BLaER1 treated with 17β-estradiol and CSF1 and Interleukin-3, amounts not matched to agents 10 nM and 100 nM (cell line): ENCODE results near the gene USP6NL.

Experiments
- H3K27ac ChIP-seq, 11 experiments: shearing (Covaris generic); formaldehyde crosslinking; 2 replicates each; pipeline ENCODE4 v1.8.1; 2022
- H3K27me3 ChIP-seq, 11 experiments: shearing (Covaris generic); formaldehyde crosslinking; 2 replicates each; pipeline ENCODE4 v1.8.1; 2022
- H3K36me3 ChIP-seq, 11 experiments: shearing (Covaris generic); formaldehyde crosslinking; 2 replicates each; pipeline ENCODE4 v1.8.1; 2022
- H3K4me1 ChIP-seq, 10 experiments: shearing (Covaris generic); formaldehyde crosslinking; 2 replicates each; pipeline ENCODE4 v1.8.1; 2022
- H3K4me2 ChIP-seq, 11 experiments: shearing (Covaris generic); formaldehyde crosslinking; 2 replicates each; pipeline ENCODE4 v1.8.1; 2022
- H3K4me3 ChIP-seq, 10 experiments: shearing (Covaris generic); formaldehyde crosslinking; 2 replicates each; pipeline ENCODE4 v1.8.1; 2022
- H3K9ac ChIP-seq, 11 experiments: shearing (Covaris generic); formaldehyde crosslinking; 2 replicates each; pipeline ENCODE4 v1.8.1; 2022
- H3K9me3 ChIP-seq, 11 experiments: shearing (Covaris generic); formaldehyde crosslinking; replicated peaks in 1 of 11; 2 replicates each; pipeline ENCODE4 v1.8.1; 2022
- H4K20me1 ChIP-seq, 11 experiments: shearing (Covaris generic); formaldehyde crosslinking; 2 replicates each; pipeline ENCODE4 v1.8.1; 2022
- Cebpa-rat ChIP-seq, 11 experiments: shearing (Covaris generic); IDR thresholded peaks; 2 replicates each; pipeline ENCODE4 v1.8.1; 2022

Gene USP6NL

DNA sequence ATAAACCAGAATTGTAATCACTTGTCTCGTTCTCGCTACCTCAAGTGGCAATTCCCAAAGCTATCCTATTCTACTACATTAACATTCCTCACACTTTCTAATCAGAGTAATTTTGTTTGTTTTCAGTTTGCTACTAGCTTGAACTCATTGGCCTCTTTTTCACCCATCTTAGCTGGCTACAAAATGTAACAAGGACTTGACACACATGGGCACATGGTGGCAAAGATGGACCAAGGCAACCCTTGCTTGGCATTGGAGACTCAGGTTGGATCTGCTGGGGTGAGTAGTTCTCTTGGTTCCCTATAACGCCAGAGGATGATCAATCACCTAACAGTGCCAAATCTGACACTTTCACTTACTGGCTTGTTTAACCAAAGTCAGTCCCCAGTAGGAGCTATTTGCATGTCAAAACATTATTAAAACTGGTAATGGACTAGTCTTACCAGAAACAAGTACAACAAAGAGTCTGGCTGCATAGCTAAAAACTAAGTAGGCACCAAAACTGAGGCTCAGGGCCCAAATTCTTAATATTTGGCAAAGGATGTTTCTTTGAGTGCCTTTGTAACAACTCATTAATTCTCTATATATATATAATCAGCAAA lies 1.9 kb downstream of the USP6NL start:
- H3K9ac ChIP-seq, result peak overlapping the region in 10 of 11 experiments; percentile 10 to 97 (median 95); a peak in 13 of 22 replicates
- peak overlapping the region; percentile 84 to 98 (median 93); a peak in 17 of 20 replicates for H3K4me3 ChIP-seq
- TF ChIP-seq Cebpa-rat (IDR thresholded peaks at IDR 0.05), result no peak
- peaks cover 0 to 32% (median 12%) of the 10 kb centered on the region in 11 experiments; a peak in 10 of 22 replicates for H4K20me1 ChIP-seq
- no peaks in the 10 kb centered on the region for H3K27me3 ChIP-seq
- peak overlapping the region in 8 of 11 experiments; percentile 18 to 96 (median 94); a peak in 14 of 22 replicates for H3K27ac ChIP-seq
- peaks cover 0 to 23% (median 10%) of the 10 kb centered on the region in 11 experiments; a peak in 8 of 22 replicates for H3K9me3 ChIP-seq
- H3K4me2 ChIP-seq, result peak overlapping the region; percentile 71 to 92 (median 82)
- peaks cover 0 to 7% (median 0%) of the 10 kb centered on the region in 11 experiments; a peak in 5 of 22 replicates for H3K36me3 ChIP-seq
- peaks cover 34 to 49% (median 39%) of the 10 kb centered on the region in 10 experiments for H3K4me1 ChIP-seq

DNA sequence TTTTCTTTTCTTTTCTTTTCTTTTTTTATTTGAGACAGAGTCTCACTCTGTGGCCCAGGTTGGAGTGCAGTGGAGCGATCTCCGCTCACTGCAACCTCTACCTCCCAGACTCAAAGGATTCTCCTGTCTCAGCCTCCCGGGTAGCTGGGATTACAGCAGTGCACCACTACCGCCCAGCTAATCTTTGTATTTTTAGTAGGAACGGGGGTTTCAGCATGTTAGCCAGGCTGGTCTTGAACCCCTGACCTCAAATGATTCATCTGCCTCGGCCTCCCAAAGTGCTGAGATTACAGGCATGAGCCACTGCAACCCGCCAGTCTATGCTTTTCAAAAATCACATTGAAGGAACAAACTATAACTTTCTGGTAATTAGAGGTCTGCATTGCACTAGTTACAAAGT lies 2.4 kb downstream of the USP6NL start:
- Histone ChIP-seq H3K9ac (no peak overlapping the region), H3K4me3 (peak overlapping the region in 6 of 10 experiments; percentile 84 to 98 (median 94); a peak in 5 of 20 replicates), H3K4me1 (peaks cover 34 to 54% (median 41%) of the 10 kb centered on the region in 10 experiments), H3K4me2 (peak overlapping the region; percentile 71 to 92 (median 82)), H4K20me1 (peaks cover 0 to 36% (median 13%) of the 10 kb centered on the region in 11 experiments; a peak in 10 of 22 replicates), H3K27me3 (no peaks in the 10 kb centered on the region), H3K27ac (peak overlapping the region in 4 of 11 experiments; percentile 46 to 96 (median 94); a peak in 4 of 22 replicates), H3K36me3 (peaks cover 0 to 7% (median 0%) of the 10 kb centered on the region in 11 experiments; a peak in 5 of 22 replicates), H3K9me3 (peaks cover 0 to 23% (median 10%) of the 10 kb centered on the region in 11 experiments; a peak in 8 of 22 replicates)
- TF ChIP-seq Cebpa-rat (IDR thresholded peaks at IDR 0.05), result no peak

DNA sequence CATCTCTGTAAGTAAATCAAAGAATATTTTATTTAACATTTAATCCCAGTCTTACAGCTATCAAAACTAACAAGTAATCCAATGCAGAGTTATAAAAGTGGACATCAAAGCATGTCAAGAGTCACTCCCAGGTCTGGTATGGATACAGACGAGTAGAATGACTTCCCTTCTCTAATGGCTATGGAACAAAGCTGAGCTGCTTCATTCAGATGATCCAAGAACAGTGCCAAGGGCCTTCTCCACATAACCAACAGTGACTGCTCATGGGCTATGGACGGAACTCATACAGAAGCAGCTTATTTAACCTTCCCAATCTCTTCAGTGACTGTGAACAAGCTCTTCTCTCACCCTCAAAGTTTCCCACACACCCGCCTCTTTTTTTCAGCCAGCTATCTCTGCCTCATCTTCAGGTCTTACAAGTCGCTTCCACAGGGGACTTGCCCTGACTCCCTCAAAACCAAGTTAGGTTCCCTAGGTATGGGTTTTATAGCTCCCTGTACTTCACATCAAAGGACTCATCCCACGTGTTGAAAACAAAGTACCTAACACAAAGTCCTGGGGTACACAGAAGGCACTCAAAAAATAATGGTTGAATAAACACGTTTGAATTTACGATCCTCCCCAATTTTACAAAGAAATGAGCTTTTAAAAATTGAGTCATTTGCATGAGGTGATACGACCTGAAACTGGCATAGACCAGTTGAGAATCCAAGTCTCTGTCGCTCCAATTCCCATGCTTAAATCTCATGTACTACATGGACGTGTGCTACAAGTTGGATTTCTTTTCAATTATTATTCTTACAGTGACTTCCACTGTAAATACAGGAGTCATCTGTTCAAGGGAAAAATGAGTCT lies 3.1 kb downstream of the USP6NL start:
- Histone ChIP-seq H3K4me2 (peak overlapping the region; percentile 71 to 92 (median 82)), H3K9ac (no peak overlapping the region), H3K36me3 (peaks cover 0 to 7% (median 0%) of the 10 kb centered on the region in 11 experiments; a peak in 5 of 22 replicates), H3K27ac (no peak overlapping the region; a peak in 1 of 22 replicates), H3K9me3 (peaks cover 0 to 23% (median 10%) of the 10 kb centered on the region in 11 experiments; a peak in 8 of 22 replicates), H4K20me1 (peaks cover 0 to 41% (median 13%) of the 10 kb centered on the region in 11 experiments; a peak in 10 of 22 replicates), H3K4me3 (no peak overlapping the region), H3K27me3 (no peaks in the 10 kb centered on the region), H3K4me1 (peaks cover 34 to 61% (median 41%) of the 10 kb centered on the region in 10 experiments)
- TF ChIP-seq Cebpa-rat (IDR thresholded peaks at IDR 0.05), result no peak

DNA sequence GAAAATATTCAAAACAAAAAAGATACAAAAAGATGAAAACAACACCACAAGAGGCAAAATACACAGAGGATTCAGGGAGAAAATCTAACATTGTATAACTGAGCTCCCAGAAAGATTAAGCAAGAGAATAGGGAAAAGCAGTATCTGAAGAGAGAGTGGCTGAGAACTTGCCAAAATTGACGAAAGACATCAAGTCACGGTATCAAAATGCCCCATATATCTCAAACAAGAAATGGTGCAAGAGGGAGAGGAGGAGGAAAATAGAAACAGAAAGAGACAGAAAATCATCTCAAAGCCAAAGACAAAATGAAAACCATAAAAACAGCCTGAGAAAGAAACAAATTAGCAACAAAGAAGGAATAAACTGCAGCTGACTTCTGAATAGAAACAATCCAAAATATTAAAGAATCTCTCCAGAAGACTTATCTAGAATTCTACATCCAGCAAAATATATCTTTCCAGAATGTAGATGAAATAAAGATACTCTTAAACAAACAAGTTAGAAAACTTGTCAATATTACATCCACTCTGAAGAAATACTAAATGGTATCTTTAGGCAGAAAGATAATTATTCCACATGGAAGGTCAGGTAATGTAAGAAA lies 5.5 kb downstream of the USP6NL start:
- Histone ChIP-seq H3K9me3 (peaks cover 0 to 34% (median 14%) of the 10 kb centered on the region in 11 experiments; a peak in 8 of 22 replicates), H3K27me3 (no peaks in the 10 kb centered on the region), H3K27ac (peak overlapping the region in 2 of 11 experiments; percentile 43 to 47; a peak in 2 of 22 replicates), H3K36me3 (peaks cover 0 to 14% (median 7%) of the 10 kb centered on the region in 11 experiments; a peak in 8 of 22 replicates), H3K4me2 (peak overlapping the region in 2 of 11 experiments; percentile 50 to 58; a peak in 4 of 22 replicates), H3K4me3 (no peak overlapping the region), H3K4me1 (peaks cover 28 to 58% (median 36%) of the 10 kb centered on the region in 10 experiments), H4K20me1 (peaks cover 0 to 50% (median 13%) of the 10 kb centered on the region in 11 experiments; a peak in 10 of 22 replicates), H3K9ac (no peak overlapping the region)
- no peak for TF ChIP-seq Cebpa-rat (IDR thresholded peaks at IDR 0.05)

DNA sequence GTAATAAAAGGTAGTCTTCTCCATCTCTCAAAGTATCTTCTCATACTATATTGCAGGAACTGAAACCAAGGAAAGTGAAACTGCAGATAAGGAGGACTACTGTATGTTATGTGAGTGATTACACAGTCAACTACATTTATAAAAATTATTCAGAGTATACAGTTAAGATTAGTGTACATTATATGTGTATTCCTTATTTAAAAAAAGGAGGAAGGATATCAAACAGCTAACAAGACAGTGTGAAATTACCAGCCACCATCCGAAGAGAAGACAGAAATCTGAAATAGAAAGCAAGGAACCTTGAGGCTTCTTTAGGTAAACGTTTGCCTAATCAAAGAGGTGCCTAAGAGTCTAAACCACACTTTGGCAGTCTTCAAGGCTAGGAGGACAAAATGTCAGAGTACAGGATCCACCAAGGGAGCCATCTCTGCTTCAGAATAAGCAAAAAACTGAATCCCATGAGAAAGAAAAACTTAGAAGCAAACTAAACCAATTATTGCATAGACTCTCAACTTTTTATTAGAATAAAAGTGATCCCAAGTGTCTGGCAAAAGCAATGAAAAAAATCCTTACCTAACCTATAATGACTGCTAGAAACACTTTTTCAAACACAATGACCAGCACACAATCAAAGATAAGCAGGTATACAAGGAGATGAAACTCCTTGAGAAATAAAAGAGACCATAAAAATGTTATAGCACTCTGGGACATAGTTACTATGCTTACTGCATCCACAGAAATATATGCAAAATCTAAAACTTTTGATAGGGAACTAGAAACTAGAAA lies 6.4 kb downstream of the USP6NL start:
- peaks cover 30 to 64% (median 38%) of the 10 kb centered on the region in 10 experiments for H3K4me1 ChIP-seq
- H3K4me3 ChIP-seq, result peak overlapping the region in 3 of 10 experiments; percentile 6 to 32 (median 6); a peak in 2 of 20 replicates
- H3K36me3 ChIP-seq, result peaks cover 0 to 21% (median 7%) of the 10 kb centered on the region in 11 experiments; a peak in 9 of 22 replicates
- H3K4me2 ChIP-seq, result peak overlapping the region; percentile 5 to 74 (median 52); a peak in 20 of 22 replicates
- H3K27ac ChIP-seq, result peak overlapping the region in 8 of 11 experiments; percentile 28 to 62 (median 43); a peak in 13 of 22 replicates
- H3K9me3 ChIP-seq, result peaks cover 0 to 40% (median 21%) of the 10 kb centered on the region in 11 experiments; a peak in 13 of 22 replicates
- peak overlapping the region in 5 of 11 experiments; percentile 14 to 50 (median 26); a peak in 6 of 22 replicates for H3K9ac ChIP-seq
- no peaks in the 10 kb centered on the region for H3K27me3 ChIP-seq
- peaks cover 0 to 50% (median 13%) of the 10 kb centered on the region in 11 experiments; a peak in 10 of 22 replicates for H4K20me1 ChIP-seq
- no peak for TF ChIP-seq Cebpa-rat (IDR thresholded peaks at IDR 0.05)

DNA sequence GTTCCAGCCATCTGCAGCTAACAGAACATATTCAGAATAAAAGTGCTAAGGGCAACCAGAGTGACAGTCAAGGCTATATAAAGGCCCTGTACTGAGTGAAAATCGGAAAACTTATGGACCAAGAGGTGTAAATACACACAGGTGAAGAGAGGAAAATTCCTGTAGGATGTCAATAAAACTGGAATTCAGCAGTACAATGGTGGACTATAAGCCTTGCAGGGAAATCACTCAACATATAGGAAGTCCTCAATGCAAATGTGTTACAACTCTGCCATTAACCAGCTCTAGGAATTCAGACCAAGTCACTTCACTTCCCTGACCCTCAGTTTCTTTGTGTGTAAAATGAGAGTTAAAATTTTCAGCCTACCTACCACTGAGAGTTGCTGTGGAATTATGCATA lies 7.7 kb downstream of the USP6NL start:
- Histone ChIP-seq H3K9ac (no peak overlapping the region), H3K36me3 (peaks cover 0 to 22% (median 7%) of the 10 kb centered on the region in 11 experiments; a peak in 9 of 22 replicates), H4K20me1 (peaks cover 0 to 46% (median 10%) of the 10 kb centered on the region in 11 experiments; a peak in 11 of 22 replicates), H3K4me1 (peaks cover 24 to 64% (median 38%) of the 10 kb centered on the region in 10 experiments), H3K27ac (no peak overlapping the region), H3K27me3 (no peaks in the 10 kb centered on the region), H3K9me3 (peaks cover 0 to 41% (median 21%) of the 10 kb centered on the region in 11 experiments; a peak in 13 of 22 replicates), H3K4me3 (no peak overlapping the region), H3K4me2 (peak overlapping the region in 2 of 11 experiments; percentile 1 to 33; a peak in 3 of 22 replicates)
- no peak for TF ChIP-seq Cebpa-rat (IDR thresholded peaks at IDR 0.05)

DNA sequence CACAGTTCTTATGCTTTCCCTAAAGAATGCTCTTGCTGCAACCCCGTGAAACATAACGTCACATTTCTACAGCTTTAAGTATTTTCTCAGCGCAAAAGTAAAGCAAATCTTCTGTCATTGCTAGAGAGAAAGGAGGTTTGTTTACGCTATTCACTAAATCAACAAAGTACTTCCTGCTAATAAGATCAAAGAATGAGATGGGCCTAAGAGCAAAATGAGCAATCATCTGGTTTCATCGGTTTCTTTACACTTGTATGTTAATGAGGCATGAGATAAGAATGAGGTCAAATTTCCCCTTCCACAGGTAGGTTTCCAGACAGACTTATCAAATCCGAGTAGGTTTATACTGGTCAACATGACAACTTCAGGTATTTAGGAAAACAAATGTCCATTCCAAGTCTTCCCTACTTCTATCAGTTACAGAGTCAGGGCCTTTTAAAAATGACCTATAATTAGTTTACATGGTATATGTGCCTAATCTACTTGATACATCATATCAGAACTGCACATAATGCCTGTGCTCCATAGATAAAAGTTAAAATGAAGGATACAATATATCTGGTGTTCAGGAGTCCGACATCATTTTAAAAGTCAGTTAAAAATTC lies 8.4 kb downstream of the USP6NL start:
- Histone ChIP-seq H3K4me3 (no peak overlapping the region), H3K4me1 (peaks cover 16 to 59% (median 34%) of the 10 kb centered on the region in 10 experiments), H3K27me3 (no peaks in the 10 kb centered on the region), H3K4me2 (0 out of 22 replicates have a peak overlapping the region, but pooled peaks of 1 of the 11 experiments have one; percentile 10), H3K27ac (no peak overlapping the region), H3K36me3 (peaks cover 0 to 22% (median 7%) of the 10 kb centered on the region in 11 experiments; a peak in 9 of 22 replicates), H3K9me3 (peaks cover 0 to 41% (median 21%) of the 10 kb centered on the region in 11 experiments; a peak in 13 of 22 replicates), H3K9ac (no peak overlapping the region), H4K20me1 (peaks cover 0 to 50% (median 8%) of the 10 kb centered on the region in 11 experiments; a peak in 11 of 22 replicates)
- no peak for TF ChIP-seq Cebpa-rat (IDR thresholded peaks at IDR 0.05)
